CD4-positive, alpha-beta T cell treated with Interleukin-2 at 100 ng/mL for 4 hours (primary cell): ENCODE data around the gene HIF3A.
"Not testable (repeated sequence)": the region's sequence is repeated elsewhere in the genome, so short reads cannot be mapped to it uniquely, and the experiment has no call there.

Experiments used
- DNase-seq: peaks from one replicate; pipeline ENCODE4 v3.0.0-alpha.2; 2020; ENCODE audit warnings: low spot score

The HIF3A gene

GRCh38 chr19:46294494-46294893 lies 2.3 kb upstream of the HIF3A start:
- no peak for DNase-seq

- DNase-seq, result no peak
Observed at GRCh38 chr19:46295401-46296201, 1.2 kb upstream of the HIF3A start.

GRCh38 chr19:46296202-46296480 lies 701 bp upstream of the HIF3A start:
- DNase-seq, result no peak

- DNase-seq, result no peak
Observed at GRCh38 chr19:46297700-46298478, 1.0 kb downstream of the HIF3A start.

- DNase-seq, result no peak
Observed at GRCh38 chr19:46298479-46299003, 1.7 kb downstream of the HIF3A start.

GRCh38 chr19:46299004-46299509 lies 2.2 kb downstream of the HIF3A start:
- no peak for DNase-seq

- no peak for DNase-seq
Observed at GRCh38 chr19:46299695-46300094, 2.9 kb downstream of the HIF3A start.

GRCh38 chr19:46303322-46303690 lies 6.5 kb downstream of the HIF3A start:
- no peak for DNase-seq

GRCh38 chr19:46303691-46304397 lies 7.0 kb downstream of the HIF3A start:
- DNase-seq, result no peak

GRCh38 chr19:46306501-46306900 lies 9.7 kb downstream of the HIF3A start:
- DNase-seq, result no peak

GRCh38 chr19:46308510-46308909 lies 11.7 kb downstream of the HIF3A start:
- DNase-seq, result no peak

GRCh38 chr19:46309056-46309455 lies 12.2 kb downstream of the HIF3A start:
- no peak for DNase-seq

GRCh38 chr19:46311444-46311843 lies 14.6 kb downstream of the HIF3A start:
- DNase-seq, result no peak

- DNase-seq, result not testable (repeated sequence)
Observed at GRCh38 chr19:46313540-46314469, 17.0 kb downstream of the HIF3A start.

GRCh38 chr19:46317339-46317738 lies 20.5 kb downstream of the HIF3A start:
- no peak for DNase-seq

GRCh38 chr19:46319613-46320012 lies 22.8 kb downstream of the HIF3A start:
- no peak for DNase-seq

- no peak for DNase-seq
Observed at GRCh38 chr19:46320559-46320958, 23.7 kb downstream of the HIF3A start.

- DNase-seq, result no peak
Observed at GRCh38 chr19:46321653-46322052, 24.8 kb downstream of the HIF3A start.

GRCh38 chr19:46323227-46323626 lies 26.4 kb downstream of the HIF3A start:
- DNase-seq, result not testable (repeated sequence)

GRCh38 chr19:46324277-46324676 lies 27.4 kb downstream of the HIF3A start:
- DNase-seq, result no peak

GRCh38 chr19:46326608-46327007 lies 29.8 kb downstream of the HIF3A start:
- DNase-seq, result no peak
